ENCODE results near the gene MUC12.
"Not testable (repeated sequence)": the region's sequence is repeated elsewhere in the genome, so short reads cannot be mapped to it uniquely, and the experiment has no call there.

DNA sequence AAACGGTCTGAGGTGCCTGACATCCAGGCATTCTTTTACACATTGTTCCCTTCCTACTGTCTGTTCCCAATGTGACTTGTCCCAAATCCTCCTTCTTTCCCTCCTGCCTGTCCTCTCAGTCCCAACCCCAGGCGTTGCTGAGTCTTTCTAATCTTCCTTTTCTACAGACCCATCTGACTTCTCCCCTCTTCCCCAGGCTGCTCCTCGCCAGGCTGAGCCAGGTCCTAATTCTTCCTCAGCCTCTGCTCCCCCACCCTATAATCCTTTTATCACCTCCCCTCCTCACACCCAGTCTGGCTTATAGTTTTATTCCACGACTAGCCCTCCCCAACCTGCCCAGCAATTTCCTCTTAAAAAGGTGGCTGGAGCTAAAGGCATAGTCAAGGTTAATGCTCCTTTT lies 45.7 kb upstream of the MUC12 start:
- TF ChIP-seq POLR2AphosphoS5, POLR2A, CTCF (IDR thresholded peaks at IDR 0.05): not testable (repeated sequence)
